H1 (cell line): Measurements from ENCODE around the gene EFCAB3. TPM values are rescaled to one million over a fixed set of nuclear protein-coding genes. Genes with fewer than 3 reads are reported as not detected.
"Not testable (repeated sequence)": the region's sequence is repeated elsewhere in the genome, so short reads cannot be mapped to it uniquely, and the experiment has no call there.

ENCODE experiments used
- CTCF ChIA-PET: fragments of 300-600 bp; sonication (Branson Sonifier 250); formaldehyde crosslinking; loops from one replicate; lab custom pipeline; 2021; ENCODE audit not compliant: partially characterized antibody; lab: Charles Lee
- POLR2A ChIA-PET: fragments of 300-600 bp; sonication (Branson Sonifier 250); formaldehyde crosslinking; loops from one replicate; lab custom pipeline; 2021; ENCODE audit warnings: inconsistent platforms; ENCODE audit not compliant: partially characterized antibody; lab: Charles Lee
- DNase-seq, 2 experiments: peaks; one replicate each; pipeline versions ENCODE4 v3.0.0 to v3.0.0-alpha.2; 2010 to 2022; ENCODE audit warnings: low spot score in 2 of 2, low read depth in 1 of 2, mixed read lengths in 1 of 2
- FAIRE-seq: peaks from 2 replicates; lab custom pipeline; 2011; peaks lifted over from hg19 to GRCh38; lab: Jason Lieb, UNC
- H2AFZ ChIP-seq: 2 replicates; pipeline ENCODE4 v1.8.1; 2012; ENCODE audit warnings: low read length, inconsistent platforms
- H2AK5ac ChIP-seq: 2 replicates; pipeline ENCODE4 v1.6.1; 2013; ENCODE audit warnings: low read depth, low read length
- H2BK120ac ChIP-seq: replicated peaks from 2 replicates; pipeline ENCODE3; 2013; ENCODE audit warnings: low read depth, low read length, inconsistent platforms
- H2BK12ac ChIP-seq: 2 replicates; pipeline ENCODE4 v1.6.1; 2013; ENCODE audit warnings: low read depth, low read length
- H2BK15ac ChIP-seq: 2 replicates; pipeline ENCODE4 v1.6.1; 2013; ENCODE audit warnings: low read length
- H2BK20ac ChIP-seq: 2 replicates; pipeline ENCODE4 v1.6.1; 2013; ENCODE audit warnings: low read length
- H2BK5ac ChIP-seq: 2 replicates; pipeline ENCODE4 v1.6.1; 2013; ENCODE audit warnings: low read depth, low read length
- H3K14ac ChIP-seq: 2 replicates; pipeline ENCODE4 v1.6.1; 2013; ENCODE audit warnings: inconsistent platforms; ENCODE audit not compliant: insufficient read length
- H3K18ac ChIP-seq: 2 replicates; pipeline ENCODE4 v1.6.1; 2013; ENCODE audit warnings: low read length; ENCODE audit errors: extremely low read depth
- H3K23ac ChIP-seq: 2 replicates; pipeline ENCODE4 v1.6.1; 2013; ENCODE audit warnings: inconsistent platforms; ENCODE audit not compliant: insufficient read length
- H3K23me2 ChIP-seq: 2 replicates; pipeline ENCODE4 v1.6.1; 2013; ENCODE audit warnings: low read depth, low read length
- H3K27ac ChIP-seq: 2 replicates; pipeline ENCODE4 v1.6.1; 2011; ENCODE audit warnings: low read depth, low read length, inconsistent platforms
- H3K27me3 ChIP-seq, 4 experiments: replicated peaks in 1 of 4; 1 replicate in 1 of 4; 2 replicates in 3 of 4; pipeline versions ENCODE4 v1.6.1 to v1.8.1; 2011 to 2013; ENCODE audit warnings: low read length in 3 of 4, mild to moderate bottlenecking in 3 of 4, inconsistent platforms in 2 of 4, mixed read lengths in 2 of 4, moderate library complexity in 1 of 4; ENCODE audit not compliant: control insufficient read depth in 3 of 4, insufficient read depth in 3 of 4; ENCODE audit errors: extremely low read depth in 1 of 4
- H3K36me3 ChIP-seq, 4 experiments: 2 replicates each; pipeline versions ENCODE4 v1.6.1 to v1.8.1; 2011 to 2013; ENCODE audit warnings: mild to moderate bottlenecking in 4 of 4, low read length in 3 of 4, moderate library complexity in 2 of 4, control low read depth in 1 of 4, inconsistent platforms in 1 of 4; ENCODE audit not compliant: insufficient read depth in 4 of 4, control insufficient read depth in 2 of 4
- H3K4ac ChIP-seq: replicated peaks from 2 replicates; pipeline ENCODE3; 2013; ENCODE audit warnings: low read length, low read depth, mixed read lengths, inconsistent platforms; ENCODE audit not compliant: insufficient read length
- H3K4me1 ChIP-seq, 4 experiments: replicated peaks in 1 of 4; 1 replicate in 1 of 4; 2 replicates in 3 of 4; pipeline versions ENCODE4 v1.6.1 to v1.8.1; 2011 to 2013; ENCODE audit warnings: low read length in 3 of 4, inconsistent platforms in 2 of 4, mixed read lengths in 1 of 4; ENCODE audit not compliant: insufficient read depth in 4 of 4, control insufficient read depth in 3 of 4
- H3K4me2 ChIP-seq, 2 experiments: 2 replicates each; pipeline versions ENCODE4 v1.6.1 to v1.8.1; 2011 to 2013; ENCODE audit warnings: low read depth in 2 of 2, low read length in 2 of 2, control low read depth in 1 of 2, inconsistent platforms in 1 of 2, mild to moderate bottlenecking in 1 of 2; ENCODE audit not compliant: insufficient read depth in 1 of 2
- H3K4me3 ChIP-seq, 4 experiments: fragments of 200-600, 300-600 bp in 1 of 4; sonication (generic), shearing (Covaris generic), sonication (Bioruptor Twin) in 1 of 4; 2 replicates each; pipeline versions ENCODE4 v1.5.1 to v1.8.1; 2011 to 2016; ENCODE audit warnings: low read length in 4 of 4, low read depth in 3 of 4, control low read depth in 2 of 4, inconsistent platforms in 2 of 4, mild to moderate bottlenecking in 2 of 4, mixed read lengths in 1 of 4, moderate library complexity in 1 of 4; ENCODE audit not compliant: insufficient read depth in 2 of 4; ENCODE audit errors: extremely low read depth in 1 of 4
- H3K56ac ChIP-seq: replicated peaks from 2 replicates; pipeline ENCODE3; 2013; ENCODE audit warnings: low read depth, mild to moderate bottlenecking, mixed read lengths, low read length, inconsistent platforms; ENCODE audit not compliant: insufficient read length
- H3K79me1 ChIP-seq: 2 replicates; pipeline ENCODE4 v1.6.1; 2013; ENCODE audit warnings: low read depth, low read length, control low read depth
- H3K79me2 ChIP-seq, 2 experiments: 2 replicates each; pipeline versions ENCODE4 v1.6.1 to v1.8.1; 2012 to 2013; ENCODE audit warnings: low read length in 2 of 2, mild to moderate bottlenecking in 2 of 2, inconsistent platforms in 1 of 2; ENCODE audit not compliant: insufficient read depth in 2 of 2, control insufficient read depth in 1 of 2
- H3K9ac ChIP-seq, 4 experiments: replicated peaks in 1 of 4; 1 replicate in 1 of 4; 2 replicates in 3 of 4; pipeline versions ENCODE4 v1.6.1 to v1.8.1; 2011 to 2013; ENCODE audit warnings: low read depth in 3 of 4, low read length in 3 of 4, control low read depth in 2 of 4, mild to moderate bottlenecking in 2 of 4, moderate library complexity in 2 of 4, inconsistent platforms in 1 of 4; ENCODE audit errors: extremely low read depth in 1 of 4
- H3K9me3 ChIP-seq, 2 experiments: 2 replicates each; pipeline versions ENCODE4 v1.6.1 to v1.8.1; 2012 to 2013; ENCODE audit warnings: mild to moderate bottlenecking in 2 of 2, moderate library complexity in 2 of 2, control low read depth in 1 of 2, inconsistent platforms in 1 of 2, low read depth in 1 of 2, low read length in 1 of 2, mixed read lengths in 1 of 2; ENCODE audit not compliant: insufficient read depth in 2 of 2
- H4K20me1 ChIP-seq, 2 experiments: replicated peaks in 1 of 2; 2 replicates each; pipeline versions ENCODE3 to v1.8.1; 2011 to 2013; ENCODE audit warnings: inconsistent platforms in 2 of 2, low read length in 2 of 2, mild to moderate bottlenecking in 1 of 2; ENCODE audit not compliant: insufficient read depth in 2 of 2, control insufficient read depth in 1 of 2
- H4K5ac ChIP-seq: 2 replicates; pipeline ENCODE4 v1.6.1; 2013; ENCODE audit warnings: low read length, low read depth, mixed read lengths, inconsistent platforms; ENCODE audit not compliant: insufficient read length
- H4K8ac ChIP-seq: 2 replicates; pipeline ENCODE4 v1.8.0; 2013; ENCODE audit warnings: mild to moderate bottlenecking, moderate library complexity, low read length, inconsistent platforms; ENCODE audit not compliant: insufficient read depth; ENCODE audit errors: extremely low read depth
- H4K91ac ChIP-seq: replicated peaks from 2 replicates; pipeline ENCODE3; 2013; ENCODE audit warnings: low read length, mixed read lengths, inconsistent platforms; ENCODE audit not compliant: insufficient read length
- WGBS, 2 experiments: shearing (Covaris generic) in 1 of 2; methylation state at CpG; one replicate each; pipeline versions ENCODE4 v1.1.6 to v1.1.7; 2013 to 2015; ENCODE audit warnings: low lambda C conversion rate in 2 of 2, mixed read lengths in 2 of 2, inconsistent platforms in 1 of 2, low coverage in 1 of 2, missing lambda C conversion rate in 1 of 2; ENCODE audit not compliant: insufficient replicate concordance in 2 of 2, insufficient coverage in 1 of 2, insufficient read length in 1 of 2; ENCODE audit errors: extremely low coverage in 1 of 2, missing lambda C conversion rate in 1 of 2; 5-methylcytosine and 5-hydroxymethylcytosine counted together
- polyA plus RNA-seq, 7 experiments: library from polyadenylated mRNA; depleted of rRNA in 3 of 7; stranded (reverse) in 5 of 7; unstranded in 2 of 7; fragments of >200 nt in 5 of 7; fragments of 200-250 nt in 2 of 7; gene quantifications; 1 replicate in 5 of 7; 2 replicates in 1 of 7; 4 replicates in 1 of 7; pipeline versions ENCODE4 v1.2.1 to v1.2.3, GENCODE V29; 2011 to 2013; ENCODE audit warnings: missing spikeins in 2 of 7, mixed read lengths in 2 of 7
- total RNA-seq: library from RNA; stranded (reverse); fragmentation: NEBNext Ultra II Directional; extraction: Animal tissue kit (Norgen Biotek cat#: 25700); gene quantifications from 2 replicates; pipeline ENCODE4 v1.2.1, GENCODE V29; 2021

EFCAB3 gene
- total and polyA plus RNA-seq, 2 of the 8 experiments (the other 6 are each of a cell fraction or from before 2014, with no cell fraction given): not detected

DNA sequence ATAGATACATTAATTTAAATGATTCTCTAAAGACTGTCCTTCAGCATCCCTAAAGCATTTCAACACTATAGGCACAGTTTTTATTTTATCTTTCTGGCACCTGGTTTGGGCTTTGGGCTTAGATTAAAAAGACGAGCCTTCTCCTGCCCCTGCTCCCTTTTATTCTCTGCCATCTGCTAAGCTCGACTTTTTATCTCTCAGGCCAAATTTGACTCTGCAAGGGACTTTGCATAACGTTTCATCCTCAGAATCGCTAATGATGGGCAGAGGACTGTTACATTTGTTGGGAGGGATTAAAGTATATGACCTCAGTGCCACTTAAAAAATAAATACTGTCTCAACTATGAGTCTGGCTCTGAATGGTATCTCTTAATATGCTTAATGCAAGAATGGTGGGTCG is 72.7 kb downstream of the EFCAB3 start:
- H4K20me1 ChIP-seq, H2BK20ac ChIP-seq, H3K56ac ChIP-seq, H3K14ac ChIP-seq, H2BK12ac ChIP-seq, CTCF ChIA-PET, H3K79me2 ChIP-seq, H2AFZ ChIP-seq, H3K27ac ChIP-seq, H3K4me2 ChIP-seq, H4K8ac ChIP-seq, H2BK15ac ChIP-seq, FAIRE-seq, DNase-seq, H3K4me1 ChIP-seq, H3K9ac ChIP-seq, H3K79me1 ChIP-seq, H3K23ac ChIP-seq, H3K4ac ChIP-seq, H3K23me2 ChIP-seq, H3K36me3 ChIP-seq, H3K18ac ChIP-seq, H2BK120ac ChIP-seq, H3K4me3 ChIP-seq, H2BK5ac ChIP-seq, H4K91ac ChIP-seq, H2AK5ac ChIP-seq, H4K5ac ChIP-seq, H3K9me3 ChIP-seq, H3K27me3 ChIP-seq: not testable (repeated sequence)
- WGBS, 2 experiments: 90% methylated on average over 5 of the region's 5 CpGs; no CpG with 5 or more reads in 1 of the 2 experiments
- POLR2A ChIA-PET: interaction anchor here (1.2 kb wide), 1 partner anchor 23 kb away, joined by 3 read pairs; no protein-coding TSS in a partner anchor

DNA sequence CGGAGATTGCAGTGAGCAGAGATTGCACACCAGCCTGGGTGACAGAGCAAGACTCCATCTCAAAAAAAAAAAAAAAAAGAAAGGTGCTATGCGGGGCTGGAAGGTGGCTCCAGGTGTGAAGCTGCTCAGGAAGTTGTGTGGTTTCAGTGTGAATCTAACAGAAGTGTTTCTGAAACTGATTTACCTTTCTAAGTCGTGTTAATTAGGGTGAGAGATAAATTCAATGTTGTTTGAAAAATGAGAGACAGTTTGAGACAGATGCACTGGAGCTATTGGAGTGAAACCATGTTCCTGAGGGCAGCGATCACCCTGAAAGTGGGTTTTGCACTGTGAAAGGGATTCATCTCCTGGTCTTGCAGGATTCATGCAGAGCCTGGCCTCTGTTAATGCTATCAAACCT is 73.3 kb downstream of the EFCAB3 start:
- H2BK20ac ChIP-seq, H3K27me3 ChIP-seq, H3K27ac ChIP-seq, FAIRE-seq, H2BK5ac ChIP-seq, H3K23ac ChIP-seq, H2BK15ac ChIP-seq, H3K18ac ChIP-seq, DNase-seq, H4K8ac ChIP-seq, H3K79me2 ChIP-seq, H3K56ac ChIP-seq, H3K9ac ChIP-seq, H3K23me2 ChIP-seq, H4K20me1 ChIP-seq, H2AFZ ChIP-seq, H3K4me2 ChIP-seq, H4K5ac ChIP-seq, H2BK12ac ChIP-seq, H2AK5ac ChIP-seq, H3K14ac ChIP-seq, H2BK120ac ChIP-seq, CTCF ChIA-PET, H3K9me3 ChIP-seq, H3K4me1 ChIP-seq, H3K4me3 ChIP-seq, H3K79me1 ChIP-seq, H3K4ac ChIP-seq, H3K36me3 ChIP-seq, H4K91ac ChIP-seq: not testable (repeated sequence)
- POLR2A ChIA-PET: interaction anchor here (0.6 to 1.2 kb wide), 2 partner anchors 22 to 30 kb away, joined by 3 read pairs; no protein-coding TSS in a partner anchor
- WGBS, 2 experiments: 92% methylated on average over 3 of the region's 4 CpGs; no CpG with 5 or more reads in 1 of the 2 experiments
